ENCODE measurements around the gene CYFIP2.
"Not testable (repeated sequence)": the region's sequence is repeated elsewhere in the genome, so short reads cannot be mapped to it uniquely, and the experiment has no call there.

CYFIP2 gene

DNA sequence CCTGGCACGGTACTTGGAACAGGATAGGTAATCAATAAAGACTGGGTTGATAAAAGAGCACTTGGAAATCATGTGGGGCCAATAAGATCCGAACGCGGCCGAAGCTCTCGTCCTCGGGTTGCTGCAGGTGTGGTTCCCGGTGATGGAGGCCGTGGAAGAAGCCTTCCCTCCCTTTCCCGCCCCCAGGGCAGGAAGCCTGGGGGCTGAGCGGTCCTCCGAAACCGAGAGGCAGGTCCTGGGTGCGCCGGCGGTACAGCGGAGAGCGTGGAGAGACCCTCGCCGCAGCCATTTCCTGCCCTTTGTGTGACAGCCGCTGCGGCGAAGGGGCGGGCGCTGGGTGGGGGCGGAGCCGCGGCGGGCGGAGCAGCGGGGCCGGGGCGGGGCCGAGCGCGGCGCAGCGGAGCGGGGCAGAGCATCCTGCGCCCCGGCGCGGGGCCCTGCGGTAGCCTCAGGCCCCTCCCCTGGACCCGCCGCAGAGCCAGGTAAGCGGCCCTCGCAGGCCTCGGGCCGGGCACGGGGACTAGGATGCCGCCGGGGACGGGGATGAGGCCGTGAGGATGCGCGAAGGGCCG, at the start of gene CYFIP2:
Gene CYFIP2 (plus strand): TSS at position 410 of the 572 bp plus-strand sequence. CDS start 19,239 bp downstream, outside the sequence.
- peak; percentile 78 to 81 for DNase-seq (ENCODE audit: low read depth in 2 of 2)

DNA sequence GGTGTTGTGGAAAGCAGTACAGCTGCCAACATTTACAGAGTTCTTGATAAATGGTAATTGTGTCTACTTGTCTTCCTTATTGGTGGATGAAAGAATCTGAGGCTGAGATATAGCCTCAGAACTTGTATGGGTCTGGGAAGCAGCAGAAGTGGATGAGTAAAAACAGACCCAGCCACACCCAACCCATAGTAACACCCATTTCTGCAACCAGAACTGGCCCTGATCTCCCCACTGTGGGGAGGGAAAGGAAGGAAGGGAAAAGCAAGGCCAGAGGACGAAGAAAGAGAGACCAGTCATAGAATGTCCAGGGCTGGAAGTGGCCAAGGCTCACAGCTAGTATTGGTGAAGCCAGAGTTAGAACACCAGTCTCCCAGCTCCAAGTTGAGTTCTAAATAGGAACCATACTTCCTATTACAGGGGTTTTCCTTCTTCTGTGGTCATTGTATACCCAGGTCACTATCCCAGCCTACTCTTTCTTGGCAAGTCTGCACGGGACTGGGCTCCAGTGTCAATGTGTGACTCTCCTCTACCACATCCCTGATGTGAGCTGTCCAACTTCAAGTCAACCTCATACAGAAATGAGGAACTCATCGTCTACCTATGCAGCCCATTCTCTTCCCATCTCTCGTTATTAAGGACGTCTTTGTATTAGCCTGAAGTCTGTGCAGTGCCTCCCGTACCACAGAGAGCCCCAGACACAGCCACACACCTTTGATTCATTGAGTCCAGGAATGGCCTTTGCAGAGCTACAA, 49.4 kb upstream of the CYFIP2 start:
- no peak for DNase-seq (ENCODE audit: low read depth in 2 of 2)

GRCh38 chr5:157217289-157218024, 48.5 kb upstream of the CYFIP2 start:
- DNase-seq (ENCODE audit: low read depth in 2 of 2), result no peak

DNA sequence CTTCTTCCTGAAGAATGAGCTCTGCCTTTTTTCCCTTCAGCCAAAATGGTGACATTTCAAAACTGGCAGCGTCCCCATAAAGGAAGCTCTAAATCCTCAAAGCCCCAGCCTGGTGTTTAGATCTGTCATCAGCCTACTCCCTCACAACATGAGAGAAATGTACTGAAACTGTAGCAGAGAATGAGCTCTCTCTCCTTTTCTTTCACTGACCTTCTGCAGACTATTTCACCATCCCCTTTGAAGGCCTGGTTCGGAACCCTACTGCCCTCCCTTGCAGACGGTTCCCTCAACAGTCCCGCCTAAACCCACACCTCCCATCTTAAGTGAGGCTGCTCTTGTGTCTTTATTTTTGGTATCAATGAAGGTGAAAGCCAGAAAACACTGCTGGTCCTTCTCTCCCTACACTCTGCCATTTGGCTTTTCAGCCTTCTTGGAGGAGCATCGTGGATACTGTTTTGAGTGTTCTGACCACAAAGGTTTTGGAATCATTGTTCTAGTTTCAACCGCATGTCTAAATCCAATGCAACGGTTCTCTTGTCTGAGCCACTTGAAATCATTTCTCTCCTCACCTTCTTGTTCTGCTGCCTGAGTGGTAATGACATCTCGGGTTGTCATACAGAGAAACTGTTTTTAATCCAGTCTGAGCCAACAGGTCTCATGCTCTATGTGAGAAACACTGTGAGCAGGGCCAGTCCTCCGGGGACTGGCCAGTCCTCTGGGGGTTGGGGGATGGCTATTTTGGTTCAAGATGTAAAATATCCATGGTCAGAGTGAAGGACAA, 46.2 kb upstream of the CYFIP2 start:
- DNase-seq (ENCODE audit: low read depth in 2 of 2), result no peak

DNA sequence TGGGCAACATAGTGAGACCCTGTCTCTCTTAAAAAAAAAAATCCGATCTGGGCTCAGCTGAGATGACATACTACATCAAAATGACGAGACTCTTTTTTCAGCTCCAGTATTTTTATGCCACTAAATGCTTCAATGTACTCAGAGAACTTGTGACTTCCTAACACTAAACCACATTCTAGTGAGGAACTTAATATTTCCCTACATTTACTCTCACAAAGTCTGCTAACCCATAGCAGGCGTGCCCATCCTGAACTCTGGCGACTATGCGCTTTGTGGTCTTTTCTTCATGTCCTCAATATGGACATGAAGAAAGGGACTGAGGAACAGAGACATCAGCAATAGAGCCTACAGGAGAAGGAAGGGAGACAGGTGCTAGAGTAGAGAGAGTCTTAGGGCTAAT, 44.0 kb upstream of the CYFIP2 start:
- no peak for DNase-seq (ENCODE audit: low read depth in 2 of 2)

DNA sequence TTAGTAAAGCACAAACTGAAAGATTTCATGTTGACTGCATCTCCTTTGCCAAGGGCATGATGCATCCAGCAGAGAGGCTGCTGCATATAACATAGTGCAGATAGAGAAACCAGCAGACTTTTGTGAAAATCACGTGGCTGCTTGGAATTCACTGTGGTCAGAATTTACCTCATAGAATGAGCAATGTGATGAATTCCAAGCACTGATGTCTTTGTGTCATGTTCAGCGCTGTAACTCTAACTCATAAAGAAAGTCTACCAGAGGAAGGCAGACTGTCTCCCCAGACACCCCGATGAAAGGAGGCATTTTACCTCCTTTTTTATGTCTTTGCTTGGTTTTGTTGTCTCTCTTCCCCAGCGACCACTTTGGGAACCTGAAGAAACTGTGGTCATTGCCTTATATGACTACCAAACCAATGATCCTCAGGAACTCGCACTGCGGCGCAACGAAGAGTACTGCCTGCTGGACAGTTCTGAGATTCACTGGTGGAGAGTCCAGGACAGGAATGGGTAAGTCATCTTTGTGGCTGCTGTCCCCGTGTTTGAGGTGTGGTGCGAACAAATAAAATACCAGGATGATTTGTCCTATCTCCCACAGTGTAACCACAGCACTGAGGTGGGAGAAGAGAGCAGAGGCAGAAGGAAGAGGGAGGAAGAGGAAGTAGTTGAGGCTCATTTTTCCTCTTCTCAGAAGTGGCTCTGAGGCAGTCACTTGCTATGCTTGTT, 43.3 kb upstream of the CYFIP2 start:
- DNase-seq (ENCODE audit: low read depth in 2 of 2), result peak in 1 of 2 donors; percentile 58

- no peak for DNase-seq (ENCODE audit: low read depth in 2 of 2)
Observed at GRCh38 chr5:157225469-157226422, 40.2 kb upstream of the CYFIP2 start.

DNA sequence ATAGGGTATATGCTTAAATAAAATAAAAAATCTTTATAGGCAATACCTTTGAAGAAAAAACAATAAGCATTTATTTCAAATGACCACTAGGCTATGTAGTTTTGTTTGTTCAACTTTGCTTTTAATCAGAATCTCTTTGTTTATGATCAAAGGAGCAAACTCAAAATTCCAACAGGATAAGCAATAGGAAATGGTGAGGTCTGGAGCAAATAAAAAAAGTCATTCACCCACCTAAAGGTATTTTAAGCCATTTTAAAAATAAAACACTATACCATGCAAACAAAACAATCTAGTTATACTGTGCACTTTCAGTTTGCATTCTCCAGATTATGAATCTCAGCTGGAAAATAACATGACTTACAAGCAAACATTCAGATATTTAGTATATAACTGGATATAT, 35.3 kb upstream of the CYFIP2 start:
- no peak for DNase-seq (ENCODE audit: low read depth in 2 of 2)

- no peak for DNase-seq (ENCODE audit: low read depth in 2 of 2)
Observed at GRCh38 chr5:157232706-157233105, 33.2 kb upstream of the CYFIP2 start.

DNA sequence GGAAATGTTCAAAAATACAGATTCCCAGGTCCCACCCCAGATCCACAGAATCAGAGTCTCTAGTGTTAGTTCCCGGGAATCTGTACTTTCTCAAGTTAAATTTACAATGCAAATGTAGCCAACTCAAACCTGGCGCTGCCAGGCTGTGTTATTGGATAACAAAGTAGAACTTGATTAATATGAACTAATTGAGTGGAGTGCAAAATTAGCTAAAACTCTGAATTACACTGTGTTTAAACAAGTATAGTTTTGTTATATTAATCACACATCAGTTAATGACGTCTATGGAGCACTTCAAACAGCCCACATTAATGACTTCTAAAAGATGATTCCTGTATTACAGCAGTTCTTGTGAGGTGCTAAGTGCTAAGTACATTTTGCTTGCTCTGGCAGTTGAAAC, 32.4 kb upstream of the CYFIP2 start:
- no peak for DNase-seq (ENCODE audit: low read depth in 2 of 2)

DNA sequence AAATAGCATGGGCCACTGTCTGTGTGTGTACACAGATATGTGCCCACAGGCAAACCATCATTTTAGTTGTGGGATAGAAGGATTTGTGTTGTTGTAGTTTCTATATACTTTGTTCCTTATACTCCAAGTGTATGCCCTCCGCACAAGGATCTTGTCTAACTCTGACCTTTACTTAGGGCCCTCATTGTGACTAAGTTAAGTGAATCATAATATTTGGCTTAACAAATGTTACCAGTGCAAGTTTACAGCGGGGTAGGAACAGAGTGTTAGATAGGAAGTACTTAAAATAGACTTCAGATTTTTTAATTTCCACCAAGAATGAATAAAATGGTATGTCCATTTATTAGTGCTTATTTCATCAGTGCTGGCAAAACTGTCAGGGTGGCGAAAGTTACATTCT, 29.5 kb upstream of the CYFIP2 start:
- no peak for DNase-seq (ENCODE audit: low read depth in 2 of 2)

DNA sequence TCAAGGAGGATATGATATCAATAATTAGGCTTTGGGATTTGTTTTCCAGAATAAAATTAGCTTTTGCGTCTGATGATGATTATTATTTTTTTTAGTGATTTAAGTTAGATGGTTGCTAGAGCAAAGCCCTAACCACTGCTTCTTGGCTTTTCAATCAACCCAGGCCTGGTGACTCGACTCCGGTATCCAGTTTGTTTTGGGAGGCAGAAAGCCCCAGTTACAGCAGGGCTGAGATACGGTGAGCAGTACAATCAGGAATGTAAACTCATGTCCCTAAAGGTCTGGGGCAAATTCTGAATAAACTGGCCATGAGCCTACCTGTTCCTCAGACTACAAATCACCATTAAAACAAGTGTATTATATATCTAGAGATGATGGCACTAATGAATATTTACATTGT, 24.4 kb upstream of the CYFIP2 start:
- DNase-seq (ENCODE audit: low read depth in 2 of 2), result no peak

DNA sequence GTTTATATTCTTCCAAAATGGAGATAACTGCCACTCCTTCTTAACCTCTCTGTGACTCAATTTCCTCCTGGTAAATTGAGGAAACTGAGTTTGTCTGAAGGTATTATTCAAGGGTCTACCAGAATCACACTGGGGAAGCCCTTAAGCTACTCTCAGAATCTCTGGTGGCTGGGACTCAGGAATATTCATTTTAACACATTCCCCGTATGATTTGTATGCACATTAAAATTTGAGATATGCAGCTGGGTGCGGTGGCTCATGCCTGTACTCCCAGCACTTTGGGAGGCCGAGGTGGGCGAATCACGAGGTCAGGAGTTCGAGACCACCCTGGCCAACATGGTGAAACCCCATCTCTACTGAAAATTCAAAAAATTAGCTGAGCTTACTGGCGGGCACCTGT, 21.2 kb upstream of the CYFIP2 start:
- not testable (repeated sequence) for DNase-seq (ENCODE audit: low read depth in 2 of 2)

- DNase-seq (ENCODE audit: low read depth in 2 of 2), result no peak
Observed at GRCh38 chr5:157245476-157245875, 20.4 kb upstream of the CYFIP2 start.

GRCh38 chr5:157245886-157246285, 20.0 kb upstream of the CYFIP2 start:
- DNase-seq (ENCODE audit: low read depth in 2 of 2), result no peak

GRCh38 chr5:157247267-157247666, 18.7 kb upstream of the CYFIP2 start:
- peak in 1 of 2 donors; percentile 30 for DNase-seq (ENCODE audit: low read depth in 2 of 2)

DNA sequence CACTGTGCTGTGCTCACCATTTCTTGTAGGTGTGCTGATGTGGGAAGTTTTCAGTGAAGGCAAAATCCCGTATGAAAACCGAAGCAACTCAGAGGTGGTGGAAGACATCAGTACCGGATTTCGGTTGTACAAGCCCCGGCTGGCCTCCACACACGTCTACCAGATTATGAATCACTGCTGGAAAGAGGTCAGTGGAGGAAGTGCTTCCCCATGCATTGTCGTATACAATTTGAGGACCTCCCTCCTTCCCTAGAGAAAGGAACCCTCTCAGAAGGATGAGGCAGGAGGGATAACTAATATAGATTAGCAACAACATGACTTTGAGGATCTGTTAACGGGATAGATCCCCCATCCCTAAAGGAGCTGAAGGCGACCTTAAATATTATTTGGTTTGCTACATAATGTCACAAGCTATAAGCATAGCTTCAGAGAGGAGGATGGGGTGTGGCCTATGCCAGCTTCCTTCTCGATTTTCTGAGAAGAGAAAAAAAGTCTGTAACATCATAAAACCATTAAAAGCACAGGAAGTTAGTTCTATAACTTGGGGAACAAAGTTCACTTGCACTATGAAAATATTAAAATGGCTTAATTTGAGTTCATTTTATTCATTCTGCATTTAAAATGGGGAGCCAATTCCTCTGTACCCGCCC, 17.0 kb upstream of the CYFIP2 start:
- no peak for DNase-seq (ENCODE audit: low read depth in 2 of 2)

- peak; percentile 63 to 67 for DNase-seq (ENCODE audit: low read depth in 2 of 2)
Observed at GRCh38 chr5:157252711-157253465, 13.0 kb upstream of the CYFIP2 start.

- no peak for DNase-seq (ENCODE audit: low read depth in 2 of 2)
Observed at GRCh38 chr5:157253547-157253946, 12.4 kb upstream of the CYFIP2 start.

All from stimulated activated CD8-positive, alpha-beta memory T cell treated with anti-CD3 and anti-CD28 coated beads, Interleukin-15, amount 100 ng/mL, for 48 hours (primary cell).